Measurements from ENCODE around the gene PHLDB1. TPM values are rescaled to one million over a fixed set of nuclear protein-coding genes. Genes with fewer than 3 reads are reported as not detected.

The PHLDB1 gene
- total RNA-seq, 4 donors from 2014 or later, result 299 to 365 (median 323) TPM

DNA sequence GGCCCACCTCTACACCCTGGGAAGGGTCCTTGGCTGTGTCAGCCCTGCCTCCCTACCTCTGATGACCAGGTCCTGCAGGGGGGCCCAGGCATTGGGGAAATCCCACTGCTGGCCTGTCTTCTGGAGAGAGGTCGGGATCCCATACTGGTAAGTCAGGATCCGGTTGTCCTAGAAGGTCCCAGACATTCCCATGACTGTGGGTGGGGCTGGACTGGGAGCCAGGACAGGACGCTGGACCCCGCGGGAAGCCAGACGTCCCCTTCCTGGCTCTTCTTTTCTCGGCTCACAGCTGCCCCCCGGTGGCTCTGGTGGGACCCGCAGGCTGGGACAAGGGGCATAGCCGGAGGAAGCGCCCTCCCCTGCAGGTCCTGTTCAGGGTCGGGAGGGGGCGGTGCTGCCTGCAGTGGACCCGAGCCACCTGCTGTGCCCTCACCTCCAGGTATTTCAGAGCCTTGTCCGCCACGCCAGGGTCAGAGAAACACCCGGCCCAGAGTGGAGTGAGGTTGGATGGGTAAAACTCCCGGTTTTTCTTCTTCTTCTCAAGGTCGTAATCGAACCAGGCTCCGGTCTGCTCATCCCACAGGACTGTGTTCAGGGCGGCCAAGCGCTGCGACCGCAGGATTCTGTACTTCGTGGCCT is 52.0 kb downstream of the PHLDB1 start:
- DNase-seq (ENCODE audit: low spot score in 2 of 2), result peak; percentile 92 to 97
- 10 to 47% methylated on average over 10 to 26 of the region's 26 CpGs for WGBS, 2 donors
- TF ChIP-seq EP300 (IDR thresholded peaks at IDR 0.05) (peak in 1 of 2 donors; percentile 66), POLR2A (IDR thresholded peaks at IDR 0.05) (peak in 1 of 2 donors; percentile 37)
- TF ChIP-seq, protein P1, sequence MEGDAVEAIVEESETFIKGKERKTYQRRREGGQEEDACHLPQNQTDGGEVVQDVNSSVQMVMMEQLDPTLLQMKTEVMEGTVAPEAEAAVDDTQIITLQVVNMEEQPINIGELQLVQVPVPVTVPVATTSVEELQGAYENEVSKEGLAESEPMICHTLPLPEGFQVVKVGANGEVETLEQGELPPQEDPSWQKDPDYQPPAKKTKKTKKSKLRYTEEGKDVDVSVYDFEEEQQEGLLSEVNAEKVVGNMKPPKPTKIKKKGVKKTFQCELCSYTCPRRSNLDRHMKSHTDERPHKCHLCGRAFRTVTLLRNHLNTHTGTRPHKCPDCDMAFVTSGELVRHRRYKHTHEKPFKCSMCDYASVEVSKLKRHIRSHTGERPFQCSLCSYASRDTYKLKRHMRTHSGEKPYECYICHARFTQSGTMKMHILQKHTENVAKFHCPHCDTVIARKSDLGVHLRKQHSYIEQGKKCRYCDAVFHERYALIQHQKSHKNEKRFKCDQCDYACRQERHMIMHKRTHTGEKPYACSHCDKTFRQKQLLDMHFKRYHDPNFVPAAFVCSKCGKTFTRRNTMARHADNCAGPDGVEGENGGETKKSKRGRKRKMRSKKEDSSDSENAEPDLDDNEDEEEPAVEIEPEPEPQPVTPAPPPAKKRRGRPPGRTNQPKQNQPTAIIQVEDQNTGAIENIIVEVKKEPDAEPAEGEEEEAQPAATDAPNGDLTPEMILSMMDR (IDR thresholded peaks at IDR 0.05), result peak; percentile 96 to 98 (median 97)
- no peak overlapping the region for H3K4me3 ChIP-seq
- H3K4me1 ChIP-seq, result peaks cover 0 to 19% (median 9%) of the 10 kb centered on the region in 4 donors
- peaks cover 0 to 35% (median 8%) of the 10 kb centered on the region in 3 donors for H3K36me3 ChIP-seq
- no peaks in the 10 kb centered on the region for H3K27me3 ChIP-seq
- no peaks in the 10 kb centered on the region for H3K9me3 ChIP-seq
- peak overlapping the region; percentile 58 to 84 (median 68) for H3K27ac ChIP-seq

- peaks cover 0 to 19% (median 9%) of the 10 kb centered on the region in 4 donors for H3K4me1 ChIP-seq
- no peak overlapping the region for H3K4me3 ChIP-seq
- DNase-seq (ENCODE audit: low spot score in 2 of 2), result no peak
- TF ChIP-seq POLR2A (IDR thresholded peaks at IDR 0.05), result no peak
- TF ChIP-seq, protein P1 (IDR thresholded peaks at IDR 0.05), result no peak
- no peak for TF ChIP-seq EP300 (IDR thresholded peaks at IDR 0.05)
- H3K9me3 ChIP-seq, result no peaks in the 10 kb centered on the region
- 67 to 70% methylated on average over 11 to 14 of the region's 14 CpGs for WGBS, 2 donors
- H3K27me3 ChIP-seq, result no peaks in the 10 kb centered on the region
- peak overlapping the region in 3 of 4 donors; percentile 58 to 84 (median 63) for H3K27ac ChIP-seq
- H3K36me3 ChIP-seq, result peaks cover 0 to 29% (median 8%) of the 10 kb centered on the region in 3 donors
Observed at GRCh38 chr11:118659953-118660680, 52.7 kb downstream of the PHLDB1 start.

DNA sequence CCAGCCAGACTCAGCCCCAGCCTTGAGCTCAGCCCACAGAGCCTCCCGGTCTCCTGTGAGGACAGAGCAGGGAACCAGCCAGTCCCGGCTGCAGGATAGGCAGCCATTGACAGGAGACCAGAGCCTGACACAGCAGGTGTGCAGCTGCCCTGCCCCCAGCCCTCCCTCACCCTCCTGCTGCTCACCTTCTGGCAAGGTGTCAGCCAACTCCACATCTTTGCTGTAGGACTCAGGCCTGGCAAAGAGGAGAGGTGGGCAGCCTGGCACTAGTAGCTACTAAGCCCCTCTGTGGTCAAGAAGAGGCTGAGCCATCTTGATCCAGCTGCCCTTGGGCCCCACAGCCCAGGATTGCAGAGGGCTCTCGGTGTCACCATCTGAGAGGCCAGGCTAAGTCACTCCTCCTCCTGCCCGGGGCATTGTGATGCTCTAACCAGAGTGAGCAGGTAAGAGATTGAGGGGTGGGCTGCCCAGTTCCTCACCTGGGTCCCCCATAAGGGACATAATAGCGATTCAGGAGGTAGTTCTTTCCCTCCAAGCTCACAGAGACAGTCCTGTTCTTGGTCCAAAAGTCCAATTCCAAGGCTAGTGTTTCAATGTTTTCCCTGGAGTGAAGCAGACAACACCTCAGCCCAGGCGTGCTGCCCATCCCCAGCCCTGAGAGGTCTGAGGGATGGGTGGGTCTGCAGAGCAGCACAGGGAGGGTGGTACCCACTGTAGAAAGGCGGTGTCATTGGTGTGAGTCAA is 53.4 kb downstream of the PHLDB1 start:
- Histone ChIP-seq H3K4me1 (peaks cover 0 to 19% (median 9%) of the 10 kb centered on the region in 4 donors), H3K27ac (peak overlapping the region in 1 of 4 donors; percentile 84), H3K4me3 (no peak overlapping the region), H3K9me3 (no peaks in the 10 kb centered on the region), H3K36me3 (peaks cover 0 to 22% (median 3%) of the 10 kb centered on the region in 3 donors), H3K27me3 (no peaks in the 10 kb centered on the region)
- TF ChIP-seq, protein P1 (IDR thresholded peaks at IDR 0.05), result no peak
- TF ChIP-seq POLR2A (IDR thresholded peaks at IDR 0.05) (no peak), EP300 (IDR thresholded peaks at IDR 0.05) (no peak)
- 70 to 76% methylated on average over 6 to 7 of the region's 7 CpGs for WGBS, 2 donors
- DNase-seq (ENCODE audit: low spot score in 2 of 2), result no peak

DNA sequence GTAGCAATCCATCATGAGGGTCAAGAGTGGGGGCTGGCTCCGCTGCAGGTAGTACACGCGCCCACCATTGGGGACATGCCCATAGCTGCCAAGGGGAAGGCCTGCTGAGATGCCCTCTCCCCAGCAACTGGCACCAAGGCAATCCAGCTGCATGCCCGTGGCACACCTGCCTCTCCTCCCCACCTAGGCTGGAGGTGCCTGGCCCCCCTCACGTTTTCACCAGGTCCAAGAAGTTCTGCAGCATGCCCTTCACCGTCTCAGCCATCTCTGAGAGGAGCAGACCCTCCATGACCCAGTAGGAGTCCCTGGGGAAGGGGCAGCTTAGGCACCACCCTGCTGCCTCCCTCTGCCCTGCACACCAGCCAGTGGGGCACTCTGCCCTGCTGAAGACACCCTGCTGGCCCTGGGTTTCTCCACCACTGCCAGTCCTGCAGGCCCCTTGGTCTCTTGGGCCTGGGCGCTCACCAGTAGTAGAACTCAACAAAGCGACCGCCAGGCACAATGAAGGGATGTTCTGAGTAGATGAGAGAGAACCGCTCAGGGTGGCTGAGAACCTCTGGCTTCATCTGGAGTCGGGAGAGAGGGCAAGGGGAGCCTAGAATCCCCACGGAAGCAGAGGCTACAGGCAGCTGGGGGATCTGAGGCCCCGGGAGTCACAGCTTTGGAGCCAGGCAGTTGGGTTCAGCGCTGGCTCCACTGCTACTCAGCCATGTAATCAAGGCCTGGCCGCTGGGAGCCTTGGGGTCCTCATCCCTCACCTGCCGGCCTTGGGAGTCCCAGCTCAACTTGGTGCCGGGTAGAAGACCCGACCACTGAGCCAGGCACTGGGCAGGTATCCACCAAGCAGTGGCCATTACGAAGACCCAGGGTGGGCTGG is 54.2 kb downstream of the PHLDB1 start:
- no peak for DNase-seq (ENCODE audit: low spot score in 2 of 2)
- Histone ChIP-seq H3K36me3 (peaks cover 0 to 14% (median 0%) of the 10 kb centered on the region in 3 donors), H3K4me1 (peaks cover 0 to 19% (median 9%) of the 10 kb centered on the region in 4 donors), H3K4me3 (no peak overlapping the region), H3K27me3 (no peaks in the 10 kb centered on the region), H3K27ac (no peak overlapping the region), H3K9me3 (no peaks in the 10 kb centered on the region)
- WGBS, 2 donors, result 81 to 93% methylated on average over 16 to 19 of the region's 19 CpGs
- TF ChIP-seq EP300 (IDR thresholded peaks at IDR 0.05) (no peak), POLR2A (IDR thresholded peaks at IDR 0.05) (no peak)
- TF ChIP-seq, protein P1 (IDR thresholded peaks at IDR 0.05), result no peak
